Astrocyte (in vitro differentiated cells and primary cell): ENCODE data around the gene CHRDL2.

ENCODE experiments used
- EZH2 ChIP-seq: IDR thresholded peaks from 2 replicates; pipeline ENCODE4 v1.6.1; 2012; ENCODE audit warnings: mild to moderate bottlenecking, low read length, inconsistent platforms; ENCODE audit not compliant: insufficient read depth
- TF ChIP-seq, protein P1 (sequence below): IDR thresholded peaks from 2 replicates; pipeline ENCODE4 v1.5.1; 2011; ENCODE audit warnings: low read depth, mild to moderate bottlenecking, inconsistent platforms, low read length, moderate library complexity; ENCODE audit not compliant: insufficient read depth

DNA sequence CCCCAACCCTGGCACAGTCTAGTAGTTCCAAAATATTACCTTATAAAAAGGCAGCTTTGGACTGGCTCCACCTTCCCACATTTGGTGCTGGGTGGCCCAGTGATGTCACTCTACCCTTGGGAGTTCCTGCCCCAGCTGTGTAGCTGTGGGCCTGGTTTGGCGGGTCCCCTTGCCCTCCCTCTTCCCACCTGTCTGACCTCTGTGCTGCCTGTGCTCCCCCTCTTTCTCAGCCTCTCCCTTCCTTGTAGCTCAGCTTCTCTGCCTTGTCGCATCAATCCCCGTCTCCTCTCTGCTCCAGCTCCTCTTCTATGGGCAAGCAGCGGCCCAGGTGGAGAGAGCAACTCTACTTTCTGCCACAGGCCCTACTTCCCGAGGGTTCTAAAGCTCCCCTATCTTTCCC is 54.6 kb downstream of the CHRDL2 start:
- TF ChIP-seq, protein P1, sequence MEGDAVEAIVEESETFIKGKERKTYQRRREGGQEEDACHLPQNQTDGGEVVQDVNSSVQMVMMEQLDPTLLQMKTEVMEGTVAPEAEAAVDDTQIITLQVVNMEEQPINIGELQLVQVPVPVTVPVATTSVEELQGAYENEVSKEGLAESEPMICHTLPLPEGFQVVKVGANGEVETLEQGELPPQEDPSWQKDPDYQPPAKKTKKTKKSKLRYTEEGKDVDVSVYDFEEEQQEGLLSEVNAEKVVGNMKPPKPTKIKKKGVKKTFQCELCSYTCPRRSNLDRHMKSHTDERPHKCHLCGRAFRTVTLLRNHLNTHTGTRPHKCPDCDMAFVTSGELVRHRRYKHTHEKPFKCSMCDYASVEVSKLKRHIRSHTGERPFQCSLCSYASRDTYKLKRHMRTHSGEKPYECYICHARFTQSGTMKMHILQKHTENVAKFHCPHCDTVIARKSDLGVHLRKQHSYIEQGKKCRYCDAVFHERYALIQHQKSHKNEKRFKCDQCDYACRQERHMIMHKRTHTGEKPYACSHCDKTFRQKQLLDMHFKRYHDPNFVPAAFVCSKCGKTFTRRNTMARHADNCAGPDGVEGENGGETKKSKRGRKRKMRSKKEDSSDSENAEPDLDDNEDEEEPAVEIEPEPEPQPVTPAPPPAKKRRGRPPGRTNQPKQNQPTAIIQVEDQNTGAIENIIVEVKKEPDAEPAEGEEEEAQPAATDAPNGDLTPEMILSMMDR: no peak
- no peak for TF ChIP-seq EZH2
